Upper lobe of left lung (tissue), 4 donors: ENCODE results near the gene LITAFD.

Experiments used
- POLR2AphosphoS5 ChIP-seq, 2 donors: sonication (generic); formaldehyde crosslinking; IDR thresholded peaks; one replicate each; pipeline ENCODE4 v1.5.1; 2017; ENCODE audit warnings: antibody characterized with exemption in 2 of 2
- TF ChIP-seq, protein P1 (sequence below), 6 experiments: fragments of 450-650 bp in 4 of 6; fragments of 200-600 bp in 2 of 6; sonication (generic) in 2 of 6; IDR thresholded peaks; one replicate each; pipeline ENCODE4 v1.5.1; 2016 to 2019; ENCODE audit warnings: antibody characterized with exemption in 6 of 6

DNA sequence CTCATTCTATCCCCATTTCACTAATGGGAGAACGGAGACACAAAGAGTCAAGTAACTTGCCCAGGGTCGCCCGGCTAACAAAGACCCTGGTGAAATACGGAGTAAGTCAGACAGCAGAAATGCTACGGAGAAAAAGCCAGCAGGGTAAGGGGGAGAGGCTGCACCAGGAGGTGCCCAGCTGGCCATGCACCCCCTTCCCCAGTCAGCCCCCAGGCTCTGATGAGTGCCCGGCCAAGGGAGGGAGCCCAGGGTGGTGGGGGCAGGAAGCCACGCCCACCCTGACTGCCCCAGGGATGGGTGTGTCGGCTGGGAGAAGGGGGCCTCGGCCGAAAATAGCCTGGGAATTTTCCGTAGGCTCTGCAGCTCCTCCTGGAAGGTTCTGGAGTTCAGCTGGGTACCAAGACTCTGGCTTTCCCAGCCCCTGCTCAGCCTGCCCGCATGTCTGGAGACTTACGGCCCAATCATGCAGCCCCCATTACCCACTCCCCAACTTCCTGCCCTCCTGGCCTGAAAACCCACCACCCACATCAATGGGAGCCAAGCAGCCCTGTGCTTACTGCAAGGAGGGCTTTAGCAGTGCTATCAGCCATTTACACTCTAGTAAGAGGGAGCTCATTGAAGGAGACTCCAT lies 17.6 kb upstream of the LITAFD start:
- peak in 1 of 2 donors; percentile 40 for TF ChIP-seq POLR2AphosphoS5 (IDR thresholded peaks at IDR 0.05)
- TF ChIP-seq, protein P1, sequence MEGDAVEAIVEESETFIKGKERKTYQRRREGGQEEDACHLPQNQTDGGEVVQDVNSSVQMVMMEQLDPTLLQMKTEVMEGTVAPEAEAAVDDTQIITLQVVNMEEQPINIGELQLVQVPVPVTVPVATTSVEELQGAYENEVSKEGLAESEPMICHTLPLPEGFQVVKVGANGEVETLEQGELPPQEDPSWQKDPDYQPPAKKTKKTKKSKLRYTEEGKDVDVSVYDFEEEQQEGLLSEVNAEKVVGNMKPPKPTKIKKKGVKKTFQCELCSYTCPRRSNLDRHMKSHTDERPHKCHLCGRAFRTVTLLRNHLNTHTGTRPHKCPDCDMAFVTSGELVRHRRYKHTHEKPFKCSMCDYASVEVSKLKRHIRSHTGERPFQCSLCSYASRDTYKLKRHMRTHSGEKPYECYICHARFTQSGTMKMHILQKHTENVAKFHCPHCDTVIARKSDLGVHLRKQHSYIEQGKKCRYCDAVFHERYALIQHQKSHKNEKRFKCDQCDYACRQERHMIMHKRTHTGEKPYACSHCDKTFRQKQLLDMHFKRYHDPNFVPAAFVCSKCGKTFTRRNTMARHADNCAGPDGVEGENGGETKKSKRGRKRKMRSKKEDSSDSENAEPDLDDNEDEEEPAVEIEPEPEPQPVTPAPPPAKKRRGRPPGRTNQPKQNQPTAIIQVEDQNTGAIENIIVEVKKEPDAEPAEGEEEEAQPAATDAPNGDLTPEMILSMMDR (IDR thresholded peaks at IDR 0.05), result no peak
